Astrocyte of the cerebellum (primary cell): ENCODE data around the gene WNT9B.

ENCODE experiments used
- DNase-seq: peaks from one replicate; pipeline ENCODE4 v3.0.0-alpha.2; 2011; ENCODE audit warnings: low read depth
- H3K4me3 ChIP-seq: 2 replicates; pipeline ENCODE4 v1.5.1; 2011; ENCODE audit warnings: mild to moderate bottlenecking, low read depth, low read length, moderate library complexity
- in situ Hi-C: cut with HindIII; loops from 2 replicates; pipeline ENCODE4 v1.10.0; 2017; ENCODE audit warnings: low sequenced_read_pairs
- TF ChIP-seq, protein P1 (sequence below): IDR thresholded peaks from 2 replicates; pipeline ENCODE4 v1.5.1; 2012; ENCODE audit warnings: low read length, low read depth, moderate library complexity, mild to moderate bottlenecking; ENCODE audit errors: missing control alignments

The WNT9B gene

GRCh38 chr17:46817901-46818209, 33.5 kb upstream of the WNT9B start:
- H3K4me3 ChIP-seq = no peak overlapping the region
- TF ChIP-seq, protein P1, sequence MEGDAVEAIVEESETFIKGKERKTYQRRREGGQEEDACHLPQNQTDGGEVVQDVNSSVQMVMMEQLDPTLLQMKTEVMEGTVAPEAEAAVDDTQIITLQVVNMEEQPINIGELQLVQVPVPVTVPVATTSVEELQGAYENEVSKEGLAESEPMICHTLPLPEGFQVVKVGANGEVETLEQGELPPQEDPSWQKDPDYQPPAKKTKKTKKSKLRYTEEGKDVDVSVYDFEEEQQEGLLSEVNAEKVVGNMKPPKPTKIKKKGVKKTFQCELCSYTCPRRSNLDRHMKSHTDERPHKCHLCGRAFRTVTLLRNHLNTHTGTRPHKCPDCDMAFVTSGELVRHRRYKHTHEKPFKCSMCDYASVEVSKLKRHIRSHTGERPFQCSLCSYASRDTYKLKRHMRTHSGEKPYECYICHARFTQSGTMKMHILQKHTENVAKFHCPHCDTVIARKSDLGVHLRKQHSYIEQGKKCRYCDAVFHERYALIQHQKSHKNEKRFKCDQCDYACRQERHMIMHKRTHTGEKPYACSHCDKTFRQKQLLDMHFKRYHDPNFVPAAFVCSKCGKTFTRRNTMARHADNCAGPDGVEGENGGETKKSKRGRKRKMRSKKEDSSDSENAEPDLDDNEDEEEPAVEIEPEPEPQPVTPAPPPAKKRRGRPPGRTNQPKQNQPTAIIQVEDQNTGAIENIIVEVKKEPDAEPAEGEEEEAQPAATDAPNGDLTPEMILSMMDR = no peak
- no peak for DNase-seq
- in situ Hi-C loops = no loop called here

DNA sequence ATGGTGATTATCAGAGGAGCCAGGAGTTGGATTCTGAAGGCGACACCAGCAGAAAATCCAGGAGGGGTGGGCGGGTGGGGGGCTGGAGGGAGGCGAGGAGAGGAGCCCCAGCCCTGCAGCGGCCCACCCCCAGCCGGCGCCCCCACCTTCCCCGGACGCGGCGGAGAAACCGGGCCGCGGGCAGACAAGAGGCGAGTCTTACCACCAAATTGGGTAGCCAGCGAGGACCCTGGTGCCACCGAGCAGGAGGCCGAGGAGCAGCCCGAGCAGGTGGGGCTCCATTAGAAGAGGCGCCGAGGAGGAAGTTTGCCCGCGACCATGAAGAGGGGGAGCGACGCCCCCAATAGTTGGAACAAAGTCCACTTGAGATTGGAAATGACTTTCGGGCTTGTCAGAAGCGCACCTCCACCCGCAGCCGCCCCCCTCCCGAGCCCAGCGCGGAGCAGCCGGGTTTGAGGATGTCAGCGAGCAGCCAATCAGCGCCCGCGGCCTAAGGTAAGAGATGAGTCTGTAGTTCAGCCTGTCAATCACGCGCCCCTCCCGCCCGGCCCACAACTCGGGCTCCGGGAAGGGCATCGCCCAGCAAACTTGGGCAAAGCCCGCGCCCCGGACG, 33.0 kb upstream of the WNT9B start, which contains the start of gene WNT3:
Gene WNT3, minus strand, starts transcription at position 377 of the 613 bp plus-strand sequence. Its CDS starts 95 bp downstream, at position 282.
- in situ Hi-C loops = no loop called here
- TF ChIP-seq, protein P1 = no peak
- H3K4me3 ChIP-seq = peak within 1 kb of the TSS; percentile 24
- DNase-seq = no peak

DNA sequence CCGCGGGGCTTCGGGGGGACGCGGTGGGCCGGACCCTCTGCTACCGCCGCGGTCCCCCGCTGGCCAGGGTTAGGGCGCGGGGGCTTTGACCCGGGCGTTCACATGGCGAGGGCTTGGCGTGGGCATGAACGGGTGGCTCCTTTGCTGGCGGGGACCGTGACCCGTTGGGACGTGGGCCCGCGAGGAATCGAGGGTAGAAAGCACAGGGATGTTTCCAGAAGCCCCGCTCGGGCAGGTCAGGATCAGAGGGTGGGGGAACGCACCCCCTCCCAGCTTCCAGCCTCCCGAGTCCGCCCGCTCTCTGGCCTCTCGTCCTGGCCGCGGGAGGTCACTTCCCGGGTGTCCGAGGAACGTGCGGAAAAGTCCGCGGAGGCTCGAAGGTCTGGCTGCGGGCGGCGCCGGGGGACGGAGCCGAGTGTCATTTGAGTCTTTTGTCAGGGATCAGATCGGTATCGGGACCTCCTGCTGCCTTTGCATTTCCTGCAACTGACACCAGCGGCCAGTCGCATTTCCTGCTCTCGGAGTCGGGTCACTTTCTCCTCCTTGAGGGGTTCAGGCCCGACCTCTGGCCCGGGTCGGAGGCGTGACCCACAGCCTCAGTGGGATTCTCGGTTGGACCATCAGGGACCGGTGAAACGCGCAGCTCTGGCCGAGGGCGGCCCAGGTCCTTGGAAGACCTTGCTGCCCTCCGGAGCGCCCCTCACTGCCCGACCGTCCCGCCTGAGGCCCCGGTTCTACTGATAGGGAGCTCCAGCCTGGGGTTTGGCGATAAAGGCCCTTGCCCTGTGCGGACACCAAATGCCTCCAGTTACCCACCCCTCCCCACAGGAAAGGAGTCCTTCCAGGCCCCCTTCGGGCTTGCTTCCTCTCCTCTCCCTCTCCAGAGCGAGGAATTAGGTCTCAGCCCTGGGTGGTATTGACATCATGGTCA, 32.2 kb upstream of the WNT9B start:
- in situ Hi-C loops = no loop called here
- TF ChIP-seq, protein P1 = no peak
- DNase-seq = no peak
- peak overlapping the region; percentile 24 for H3K4me3 ChIP-seq

GRCh38 chr17:46819906-46820351, 31.5 kb upstream of the WNT9B start:
- H3K4me3 ChIP-seq = no peak overlapping the region
- TF ChIP-seq, protein P1 = no peak
- in situ Hi-C loops = no loop called here
- DNase-seq = no peak

- no peak overlapping the region for H3K4me3 ChIP-seq
- TF ChIP-seq, protein P1 = no peak
- in situ Hi-C loops = no loop called here
- DNase-seq = no peak
Observed at GRCh38 chr17:46820592-46821450, 30.6 kb upstream of the WNT9B start.

GRCh38 chr17:46821482-46822387, 29.6 kb upstream of the WNT9B start:
- no peak for DNase-seq
- TF ChIP-seq, protein P1 = no peak
- H3K4me3 ChIP-seq = no peak overlapping the region
- in situ Hi-C loops = no loop called here
